Neural cell (in vitro differentiated cells): ENCODE measurements around the gene KRTAP4-7. TPM values are rescaled to one million over a fixed set of nuclear protein-coding genes. Genes with fewer than 3 reads are reported as not detected.
"Not testable (repeated sequence)": the region's sequence is repeated elsewhere in the genome, so short reads cannot be mapped to it uniquely, and the experiment has no call there.

Experiments
- H2AFZ ChIP-seq: fragments of 200-600, 300-800 bp; sonication (generic), shearing (Covaris generic); 2 replicates; pipeline ENCODE4 v1.6.0; 2014; ENCODE audit warnings: low read depth, mild to moderate bottlenecking, antibody characterized with exemption, low read length, moderate library complexity
- H3F3A ChIP-seq: fragments of 200-600 bp; shearing (Covaris generic); 2 replicates; pipeline ENCODE4 v1.6.1; 2016; ENCODE audit warnings: mild to moderate bottlenecking, moderate library complexity, mixed read lengths, antibody characterized with exemption, low read length; ENCODE audit not compliant: insufficient read depth, poor library complexity, severe bottlenecking
- H3K27ac ChIP-seq: fragments of 200-600, 300-800 bp; sonication (generic), shearing (Covaris generic); 2 replicates; pipeline ENCODE4 v1.5.1; 2014; ENCODE audit warnings: mild to moderate bottlenecking, low read length, moderate library complexity
- H3K27me3 ChIP-seq: fragments of 300-800, 200-600 bp; sonication (generic), shearing (Covaris generic); 2 replicates; pipeline ENCODE4 v1.6.0; 2014; ENCODE audit warnings: mild to moderate bottlenecking, low read depth, low read length, moderate library complexity; ENCODE audit not compliant: insufficient read depth
- H3K36me3 ChIP-seq: fragments of 300-800, 200-600 bp; sonication (generic), shearing (Covaris generic); 2 replicates; pipeline ENCODE4 v1.5.1; 2014; ENCODE audit warnings: mild to moderate bottlenecking, antibody characterized with exemption, low read length, moderate library complexity; ENCODE audit not compliant: insufficient read depth
- H3K4me2 ChIP-seq: fragments of 300-800, 200-600 bp; sonication (generic), shearing (Covaris generic); 2 replicates; pipeline ENCODE4 v1.6.0; 2014; ENCODE audit warnings: mild to moderate bottlenecking, low read length
- H3K4me3 ChIP-seq: fragments of 300-800, 200-600 bp; sonication (generic), shearing (Covaris generic); 2 replicates; pipeline ENCODE4 v1.5.1; 2014; ENCODE audit warnings: mild to moderate bottlenecking, low read length, moderate library complexity
- H3K79me2 ChIP-seq: fragments of 200-600 bp; shearing (Covaris generic); replicated peaks from 2 replicates; pipeline ENCODE4 v1.6.0; 2014; ENCODE audit warnings: mild to moderate bottlenecking, low read length, moderate library complexity; ENCODE audit not compliant: insufficient read depth
- H3K9ac ChIP-seq: fragments of 300-800, 200-600 bp; sonication (generic), shearing (Covaris generic); 2 replicates; pipeline ENCODE4 v1.6.1; 2016; ENCODE audit warnings: mild to moderate bottlenecking, low read length, mixed read lengths
- H3K9me2 ChIP-seq: fragments of 200-600 bp; shearing (Covaris generic); 2 replicates; pipeline ENCODE4 v1.6.1; 2016; ENCODE audit warnings: mild to moderate bottlenecking, low read length, mixed read lengths; ENCODE audit not compliant: insufficient read depth
- H3K9me3 ChIP-seq: fragments of 200-600, 300-800 bp; sonication (generic), shearing (Covaris generic); 2 replicates; pipeline ENCODE4 v1.6.1; 2016; ENCODE audit warnings: mild to moderate bottlenecking, mixed run types, low read length, moderate library complexity, mixed read lengths
- H4K20me1 ChIP-seq: fragments of 200-600 bp; shearing (Covaris generic); 2 replicates; pipeline ENCODE4 v1.6.1; 2016; ENCODE audit warnings: mild to moderate bottlenecking, mixed run types; ENCODE audit not compliant: insufficient read depth
- EP300 ChIP-seq: fragments of 450-650 bp; conservative IDR thresholded peaks from 2 replicates; pipeline ENCODE4 v1.6.1; 2014; ENCODE audit warnings: antibody characterized with exemption, mild to moderate bottlenecking, moderate library complexity; ENCODE audit not compliant: poor library complexity, severe bottlenecking
- EZH2 ChIP-seq: fragments of 200-600, 300-800 bp; shearing (Covaris generic), sonication (generic); IDR thresholded peaks from 2 replicates; pipeline ENCODE4 v1.6.1; 2014; ENCODE audit warnings: antibody characterized with exemption, low read length, borderline replicate concordance, mild to moderate bottlenecking; ENCODE audit not compliant: insufficient read depth, poor library complexity, severe bottlenecking
- MXI1 ChIP-seq: fragments of 450-650 bp; conservative IDR thresholded peaks from 2 replicates; pipeline ENCODE4 v1.6.1; 2014; ENCODE audit warnings: antibody characterized with exemption, mild to moderate bottlenecking; ENCODE audit not compliant: poor library complexity, severe bottlenecking
- POLR2AphosphoS5 ChIP-seq: IDR thresholded peaks from 2 replicates; pipeline ENCODE4 v1.6.1; 2012
- RAD21 ChIP-seq: fragments of 450-650 bp; conservative IDR thresholded peaks from 2 replicates; pipeline ENCODE4 v1.6.1; 2014; ENCODE audit warnings: antibody characterized with exemption, mild to moderate bottlenecking, moderate library complexity
- SMC3 ChIP-seq: fragments of 450-650 bp; conservative IDR thresholded peaks from 2 replicates; pipeline ENCODE4 v1.6.1; 2014; ENCODE audit warnings: antibody characterized with exemption, mild to moderate bottlenecking, moderate library complexity; ENCODE audit not compliant: poor library complexity
- TAF1 ChIP-seq: IDR thresholded peaks from 2 replicates; pipeline ENCODE4 v1.6.1; 2012; ENCODE audit warnings: low read depth
- polyA plus RNA-seq: library from polyadenylated mRNA; depleted of rRNA; stranded (reverse); fragments of >200 nt; gene quantifications from 2 replicates; pipeline ENCODE4 v1.2.3, GENCODE V29; 2014
- TF ChIP-seq, protein P1 (sequence below): IDR thresholded peaks from 2 replicates; pipeline ENCODE4 v1.6.1; 2012; ENCODE audit warnings: borderline replicate concordance
- TF ChIP-seq, protein P2 (sequence below): fragments of 450-650 bp; IDR thresholded peaks from 2 replicates; pipeline ENCODE4 v1.5.1; 2014; ENCODE audit warnings: antibody characterized with exemption, mild to moderate bottlenecking, moderate library complexity; ENCODE audit not compliant: poor library complexity, severe bottlenecking

Gene KRTAP4-7
- polyA plus RNA-seq, 1 donor from 2014 or later, result not detected

DNA sequence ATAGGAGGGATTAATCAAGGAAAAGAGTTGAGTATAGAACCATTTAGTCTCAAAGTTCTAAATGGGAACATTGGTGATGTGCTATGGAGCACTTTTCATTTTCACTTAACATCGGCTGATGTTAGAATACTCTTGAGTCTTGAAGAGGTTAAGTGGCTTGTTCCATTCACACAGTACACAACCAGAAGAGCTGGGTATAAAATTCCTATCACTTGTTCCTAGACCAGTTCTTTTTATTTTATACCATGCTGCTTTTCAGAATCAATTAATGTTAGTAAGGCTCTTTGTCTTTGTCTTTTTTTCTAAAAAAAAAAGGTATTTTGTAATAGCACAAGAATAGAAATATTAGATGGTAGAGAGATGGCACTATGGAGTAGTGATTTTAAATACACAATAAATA, 41.0 kb upstream of the KRTAP4-7 start:
- H3K9me2 ChIP-seq, result no peaks in the 10 kb centered on the region

DNA sequence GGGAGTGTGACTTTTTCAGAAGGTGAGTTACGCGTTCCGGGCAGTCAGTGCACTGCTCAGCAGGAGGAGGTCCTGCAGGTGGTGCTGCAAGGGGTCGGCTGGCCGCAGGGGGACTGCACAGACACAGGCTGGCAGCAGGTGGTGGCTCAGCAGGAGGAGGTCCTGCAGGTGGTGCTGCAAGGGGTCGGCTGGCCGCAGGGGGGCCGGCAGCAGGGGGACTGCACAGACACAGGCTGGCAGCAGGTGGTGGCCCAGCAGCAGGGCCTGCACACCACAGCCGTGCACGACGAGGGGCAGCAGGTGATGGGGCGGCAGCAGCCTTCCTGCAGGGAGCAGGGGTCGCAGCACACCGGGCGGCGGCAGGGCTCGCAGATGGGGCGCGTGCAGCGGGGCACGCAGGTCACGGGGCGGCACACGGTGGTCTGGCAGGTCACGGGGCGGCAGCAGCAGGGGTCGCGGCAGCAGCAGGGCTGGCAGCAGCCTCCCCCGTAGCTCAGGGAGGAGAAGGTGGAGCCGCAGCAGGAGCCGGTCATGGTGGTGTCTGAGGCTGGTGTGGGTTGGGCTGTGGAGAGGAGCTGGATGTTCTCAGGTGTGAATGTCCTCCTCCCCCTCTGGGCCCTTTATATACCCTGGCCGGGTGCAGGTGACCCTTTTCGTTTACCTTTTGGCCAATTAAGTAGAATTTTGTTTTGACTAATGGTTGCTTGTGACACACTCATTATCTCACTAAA, 37.0 kb upstream of the KRTAP4-7 start, which contains the start of gene KRTAP2-1:
Gene KRTAP2-1 (minus strand): TSS at position 582 of the 731 bp plus-strand sequence. CDS start 49 bp downstream, at position 533.
- H3K4me3 ChIP-seq, H4K20me1 ChIP-seq, H3K79me2 ChIP-seq, H3K9me3 ChIP-seq, H3K4me2 ChIP-seq, H3K9ac ChIP-seq, H3K9me2 ChIP-seq, H3K27me3 ChIP-seq, H3K27ac ChIP-seq, H2AFZ ChIP-seq, H3F3A ChIP-seq, H3K36me3 ChIP-seq: not testable (repeated sequence)

More for the DNA sequence above, 41.0 kb upstream of the KRTAP4-7 start:
- Histone ChIP-seq H3K4me2 (no peak overlapping the region), H3K36me3 (no peaks in the 10 kb centered on the region), H3K27ac (no peak overlapping the region), H3F3A (no peaks in the 10 kb centered on the region), H3K9me3 (no peaks in the 10 kb centered on the region), H3K4me3 (no peak overlapping the region), H3K79me2 (no peaks in the 10 kb centered on the region), H3K27me3 (no peaks in the 10 kb centered on the region), H3K9ac (no peak overlapping the region), H4K20me1 (no peaks in the 10 kb centered on the region), H2AFZ (no peak overlapping the region)
- TF ChIP-seq, protein P1, sequence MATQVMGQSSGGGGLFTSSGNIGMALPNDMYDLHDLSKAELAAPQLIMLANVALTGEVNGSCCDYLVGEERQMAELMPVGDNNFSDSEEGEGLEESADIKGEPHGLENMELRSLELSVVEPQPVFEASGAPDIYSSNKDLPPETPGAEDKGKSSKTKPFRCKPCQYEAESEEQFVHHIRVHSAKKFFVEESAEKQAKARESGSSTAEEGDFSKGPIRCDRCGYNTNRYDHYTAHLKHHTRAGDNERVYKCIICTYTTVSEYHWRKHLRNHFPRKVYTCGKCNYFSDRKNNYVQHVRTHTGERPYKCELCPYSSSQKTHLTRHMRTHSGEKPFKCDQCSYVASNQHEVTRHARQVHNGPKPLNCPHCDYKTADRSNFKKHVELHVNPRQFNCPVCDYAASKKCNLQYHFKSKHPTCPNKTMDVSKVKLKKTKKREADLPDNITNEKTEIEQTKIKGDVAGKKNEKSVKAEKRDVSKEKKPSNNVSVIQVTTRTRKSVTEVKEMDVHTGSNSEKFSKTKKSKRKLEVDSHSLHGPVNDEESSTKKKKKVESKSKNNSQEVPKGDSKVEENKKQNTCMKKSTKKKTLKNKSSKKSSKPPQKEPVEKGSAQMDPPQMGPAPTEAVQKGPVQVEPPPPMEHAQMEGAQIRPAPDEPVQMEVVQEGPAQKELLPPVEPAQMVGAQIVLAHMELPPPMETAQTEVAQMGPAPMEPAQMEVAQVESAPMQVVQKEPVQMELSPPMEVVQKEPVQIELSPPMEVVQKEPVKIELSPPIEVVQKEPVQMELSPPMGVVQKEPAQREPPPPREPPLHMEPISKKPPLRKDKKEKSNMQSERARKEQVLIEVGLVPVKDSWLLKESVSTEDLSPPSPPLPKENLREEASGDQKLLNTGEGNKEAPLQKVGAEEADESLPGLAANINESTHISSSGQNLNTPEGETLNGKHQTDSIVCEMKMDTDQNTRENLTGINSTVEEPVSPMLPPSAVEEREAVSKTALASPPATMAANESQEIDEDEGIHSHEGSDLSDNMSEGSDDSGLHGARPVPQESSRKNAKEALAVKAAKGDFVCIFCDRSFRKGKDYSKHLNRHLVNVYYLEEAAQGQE, result no peak
- TF ChIP-seq EP300 (no peak), EZH2 (no peak), POLR2AphosphoS5 (no peak), SMC3 (no peak)
- TF ChIP-seq, protein P2, sequence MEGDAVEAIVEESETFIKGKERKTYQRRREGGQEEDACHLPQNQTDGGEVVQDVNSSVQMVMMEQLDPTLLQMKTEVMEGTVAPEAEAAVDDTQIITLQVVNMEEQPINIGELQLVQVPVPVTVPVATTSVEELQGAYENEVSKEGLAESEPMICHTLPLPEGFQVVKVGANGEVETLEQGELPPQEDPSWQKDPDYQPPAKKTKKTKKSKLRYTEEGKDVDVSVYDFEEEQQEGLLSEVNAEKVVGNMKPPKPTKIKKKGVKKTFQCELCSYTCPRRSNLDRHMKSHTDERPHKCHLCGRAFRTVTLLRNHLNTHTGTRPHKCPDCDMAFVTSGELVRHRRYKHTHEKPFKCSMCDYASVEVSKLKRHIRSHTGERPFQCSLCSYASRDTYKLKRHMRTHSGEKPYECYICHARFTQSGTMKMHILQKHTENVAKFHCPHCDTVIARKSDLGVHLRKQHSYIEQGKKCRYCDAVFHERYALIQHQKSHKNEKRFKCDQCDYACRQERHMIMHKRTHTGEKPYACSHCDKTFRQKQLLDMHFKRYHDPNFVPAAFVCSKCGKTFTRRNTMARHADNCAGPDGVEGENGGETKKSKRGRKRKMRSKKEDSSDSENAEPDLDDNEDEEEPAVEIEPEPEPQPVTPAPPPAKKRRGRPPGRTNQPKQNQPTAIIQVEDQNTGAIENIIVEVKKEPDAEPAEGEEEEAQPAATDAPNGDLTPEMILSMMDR, result no peak

DNA sequence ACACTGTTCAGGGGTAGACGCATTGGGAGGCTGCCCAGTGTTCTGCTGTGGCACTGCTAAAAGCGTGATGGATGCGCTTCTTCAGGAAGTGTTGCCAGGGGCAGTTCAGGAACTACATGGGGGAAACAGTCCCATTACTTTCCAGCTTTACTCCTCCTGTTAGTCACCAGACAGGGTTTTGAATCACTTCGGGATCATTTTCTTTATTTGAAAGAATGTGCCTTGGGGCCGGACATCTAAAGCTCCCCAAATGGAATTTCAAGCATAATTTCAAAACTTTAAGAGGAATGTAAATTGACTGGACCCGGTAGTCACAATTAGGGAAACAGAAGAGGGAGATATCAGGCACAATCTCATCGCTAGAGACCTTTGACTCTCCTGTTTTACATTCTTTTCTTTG, 35.5 kb upstream of the KRTAP4-7 start:
- Histone ChIP-seq H2AFZ (no peak overlapping the region), H3K27me3 (no peaks in the 10 kb centered on the region), H4K20me1 (no peaks in the 10 kb centered on the region), H3K9ac (no peak overlapping the region), H3K4me2 (no peak overlapping the region), H3F3A (no peaks in the 10 kb centered on the region), H3K4me3 (no peak overlapping the region), H3K27ac (no peak overlapping the region), H3K36me3 (no peaks in the 10 kb centered on the region), H3K79me2 (no peaks in the 10 kb centered on the region), H3K9me3 (no peaks in the 10 kb centered on the region), H3K9me2 (no peaks in the 10 kb centered on the region)
- TF ChIP-seq, protein P1, result no peak
- TF ChIP-seq POLR2AphosphoS5 (no peak), RAD21 (no peak), SMC3 (no peak), EZH2 (no peak), EP300 (no peak), MXI1 (no peak), TAF1 (no peak)
- TF ChIP-seq, protein P2, result no peak
